ENCODE results near the gene SHANK3.

DNA sequence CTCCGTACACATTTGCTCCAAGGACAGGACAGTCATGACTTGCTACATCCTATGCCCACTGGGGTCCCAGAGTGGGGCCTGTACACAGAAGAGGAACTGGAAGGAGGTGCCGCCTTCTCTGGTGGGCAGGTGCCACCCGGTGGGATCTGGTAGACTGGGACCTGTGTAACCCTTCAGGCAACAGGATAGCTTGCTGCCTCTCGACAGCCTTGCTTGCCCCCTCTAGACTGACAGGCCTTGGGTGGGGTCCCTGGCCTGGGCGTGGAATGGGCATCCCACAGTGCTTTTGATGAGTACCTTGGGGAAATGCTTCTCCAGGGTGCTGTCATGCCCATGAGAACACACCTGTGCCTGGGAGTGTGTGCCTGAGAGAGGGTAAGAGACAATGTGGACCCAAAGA, 15.8 kb downstream of the SHANK3 start:
- no peak for TF ChIP-seq RFX5 (IDR thresholded peaks at IDR 0.05; ENCODE audit: low read depth, low read length)
- TF ChIP-seq, protein P1, sequence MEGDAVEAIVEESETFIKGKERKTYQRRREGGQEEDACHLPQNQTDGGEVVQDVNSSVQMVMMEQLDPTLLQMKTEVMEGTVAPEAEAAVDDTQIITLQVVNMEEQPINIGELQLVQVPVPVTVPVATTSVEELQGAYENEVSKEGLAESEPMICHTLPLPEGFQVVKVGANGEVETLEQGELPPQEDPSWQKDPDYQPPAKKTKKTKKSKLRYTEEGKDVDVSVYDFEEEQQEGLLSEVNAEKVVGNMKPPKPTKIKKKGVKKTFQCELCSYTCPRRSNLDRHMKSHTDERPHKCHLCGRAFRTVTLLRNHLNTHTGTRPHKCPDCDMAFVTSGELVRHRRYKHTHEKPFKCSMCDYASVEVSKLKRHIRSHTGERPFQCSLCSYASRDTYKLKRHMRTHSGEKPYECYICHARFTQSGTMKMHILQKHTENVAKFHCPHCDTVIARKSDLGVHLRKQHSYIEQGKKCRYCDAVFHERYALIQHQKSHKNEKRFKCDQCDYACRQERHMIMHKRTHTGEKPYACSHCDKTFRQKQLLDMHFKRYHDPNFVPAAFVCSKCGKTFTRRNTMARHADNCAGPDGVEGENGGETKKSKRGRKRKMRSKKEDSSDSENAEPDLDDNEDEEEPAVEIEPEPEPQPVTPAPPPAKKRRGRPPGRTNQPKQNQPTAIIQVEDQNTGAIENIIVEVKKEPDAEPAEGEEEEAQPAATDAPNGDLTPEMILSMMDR (conservative IDR thresholded peaks at IDR 0.05; ENCODE audit: low read depth, low read length): no peak

Data from IMR-90 (cell line).